ENCODE results near the gene ZC3H13. TPM values are rescaled to one million over a fixed set of nuclear protein-coding genes. Genes with fewer than 3 reads are reported as not detected.

Gene ZC3H13
- total RNA-seq, 1 experiment from 2014 or later, result 61.9 TPM

GRCh38 chr13:46010148-46010547, 42.4 kb downstream of the ZC3H13 start:
- H3K27ac Mint-ChIP-seq, result no peak overlapping the region
- Histone ChIP-seq H3K4me1 (ENCODE audit: insufficient read depth, low read length) (no peaks in the 10 kb centered on the region), H4K5ac (ENCODE audit: insufficient read length, low read depth, low read length) (no peak overlapping the region), H3K27ac (ENCODE audit: insufficient read length, low read depth, low read length) (no peak overlapping the region), H3K14ac (ENCODE audit: insufficient read depth, low read length) (no peak overlapping the region), H2BK12ac (ENCODE audit: insufficient read length, low read depth, low read length) (no peak overlapping the region), H2AK5ac (ENCODE audit: insufficient read length, low read length) (no peak overlapping the region), H2BK20ac (ENCODE audit: low read depth, low read length, poor library complexity, severe bottlenecking) (no peak overlapping the region), H4K8ac (replicated peaks; ENCODE audit: insufficient read length, low read depth, low read length) (no peak overlapping the region), H2BK15ac (ENCODE audit: low read depth, low read length) (no peak overlapping the region), H3K56ac (ENCODE audit: insufficient read length, low read depth, low read length) (no peak overlapping the region), H3K79me1 (ENCODE audit: insufficient read depth, low read depth, low read length, poor library complexity, severe bottlenecking) (no peaks in the 10 kb centered on the region), H4K20me1 (ENCODE audit: control insufficient read depth, insufficient read depth, insufficient read length) (no peaks in the 10 kb centered on the region), H2AFZ (ENCODE audit: low read length) (no peak overlapping the region), H2BK120ac (ENCODE audit: low read depth, low read length, poor library complexity, severe bottlenecking) (no peak overlapping the region), H3K23ac (ENCODE audit: insufficient read length, low read depth, low read length) (no peak overlapping the region), H3K27me3 (ENCODE audit: insufficient read depth, low read length) (no peaks in the 10 kb centered on the region), H3K4ac (ENCODE audit: low read depth, low read length) (no peak overlapping the region), H3K9ac (ENCODE audit: extremely low read depth, insufficient read length, low read length) (no peak overlapping the region), H3K23me2 (ENCODE audit: insufficient read length, low read depth, low read length, poor library complexity, severe bottlenecking) (no peaks in the 10 kb centered on the region), H3K4me2 (ENCODE audit: insufficient read depth, insufficient read length, low read length) (no peak overlapping the region), H3T11ph (ENCODE audit: low read length) (no peak overlapping the region), H3K9me3 (ENCODE audit: control insufficient read depth, low read depth, low read length) (no peaks in the 10 kb centered on the region), H3K79me2 (ENCODE audit: insufficient read depth, low read length) (no peaks in the 10 kb centered on the region), H2BK5ac (ENCODE audit: insufficient read length, low read length) (no peak overlapping the region), H4K91ac (ENCODE audit: insufficient read length, low read depth, low read length) (no peak overlapping the region), H3K18ac (ENCODE audit: insufficient read length, low read depth, low read length) (no peak overlapping the region)
- TF ChIP-seq, protein P1, sequence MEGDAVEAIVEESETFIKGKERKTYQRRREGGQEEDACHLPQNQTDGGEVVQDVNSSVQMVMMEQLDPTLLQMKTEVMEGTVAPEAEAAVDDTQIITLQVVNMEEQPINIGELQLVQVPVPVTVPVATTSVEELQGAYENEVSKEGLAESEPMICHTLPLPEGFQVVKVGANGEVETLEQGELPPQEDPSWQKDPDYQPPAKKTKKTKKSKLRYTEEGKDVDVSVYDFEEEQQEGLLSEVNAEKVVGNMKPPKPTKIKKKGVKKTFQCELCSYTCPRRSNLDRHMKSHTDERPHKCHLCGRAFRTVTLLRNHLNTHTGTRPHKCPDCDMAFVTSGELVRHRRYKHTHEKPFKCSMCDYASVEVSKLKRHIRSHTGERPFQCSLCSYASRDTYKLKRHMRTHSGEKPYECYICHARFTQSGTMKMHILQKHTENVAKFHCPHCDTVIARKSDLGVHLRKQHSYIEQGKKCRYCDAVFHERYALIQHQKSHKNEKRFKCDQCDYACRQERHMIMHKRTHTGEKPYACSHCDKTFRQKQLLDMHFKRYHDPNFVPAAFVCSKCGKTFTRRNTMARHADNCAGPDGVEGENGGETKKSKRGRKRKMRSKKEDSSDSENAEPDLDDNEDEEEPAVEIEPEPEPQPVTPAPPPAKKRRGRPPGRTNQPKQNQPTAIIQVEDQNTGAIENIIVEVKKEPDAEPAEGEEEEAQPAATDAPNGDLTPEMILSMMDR (conservative IDR thresholded peaks at IDR 0.05), result peak; percentile 67
- no peaks in the 10 kb centered on the region for H3K4me1 Mint-ChIP-seq
- H3K4me3 Mint-ChIP-seq, result no peak overlapping the region
- WGBS (ENCODE audit: extremely low coverage, insufficient read length, low lambda C conversion rate), result no CpG with 5 or more reads among the region's 6 CpGs
- peaks cover 8 to 39% (median 37%) of the 10 kb centered on the region in 3 experiments; a peak in 6 of 7 replicates for H3K36me3 Mint-ChIP-seq (ENCODE audit: insufficient read depth in 1 of 3, low read depth in 3 of 3)
- no peaks in the 10 kb centered on the region for H3K27me3 Mint-ChIP-seq (ENCODE audit: low read depth)
- no peaks in the 10 kb centered on the region for H3K9me3 Mint-ChIP-seq
- no peak for DNase-seq

Data from H9 (cell line).